ENCODE results near the gene FGF12. TPM values are rescaled to one million over a fixed set of nuclear protein-coding genes. Genes with fewer than 3 reads are reported as not detected.

Gene FGF12
- polyA plus RNA-seq, 1 of the 3 experiments (the other 2 are of a cell fraction), result 0.30 TPM

DNA sequence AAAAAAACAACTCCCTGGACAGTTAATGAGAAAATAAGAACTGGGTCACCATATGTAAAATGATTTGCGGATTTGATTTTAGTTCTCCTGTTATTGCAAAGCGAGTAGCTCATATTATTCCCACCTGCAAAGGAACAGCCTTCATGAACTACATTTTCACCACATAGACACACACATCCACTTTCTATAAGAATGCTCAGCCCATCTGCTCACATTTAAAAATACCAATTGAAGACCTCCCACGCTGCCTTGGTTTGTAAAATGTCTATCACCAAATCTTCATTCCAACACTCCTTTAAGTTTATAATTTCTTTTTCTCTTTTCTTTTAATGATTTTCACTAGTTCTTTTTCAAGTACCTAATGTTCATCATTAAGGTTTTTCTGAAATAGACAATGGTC is 148.6 kb downstream of the FGF12 start:
- TF ChIP-seq FOXJ3 (CRISPR knock-in tag; IDR thresholded peaks at IDR 0.05), result no peak
- TF ChIP-seq REST (IDR thresholded peaks at IDR 0.05; ENCODE audit: low read depth, low read length), result no peak
- no peak for TF ChIP-seq EP300 (IDR thresholded peaks at IDR 0.05; ENCODE audit: borderline replicate concordance in 1 of 2, low read depth in 1 of 2, low read length in 1 of 2)
- no peak for TF ChIP-seq TAF1 (IDR thresholded peaks at IDR 0.05; ENCODE audit: borderline replicate concordance, low read depth, low read length)
- no peak for TF ChIP-seq RAD21 (IDR thresholded peaks at IDR 0.05; ENCODE audit: low read length)
- TF ChIP-seq FOXM1 (IDR thresholded peaks at IDR 0.05; ENCODE audit: low read depth), result no peak
- TF ChIP-seq USF1 (IDR thresholded peaks at IDR 0.05; ENCODE audit: borderline replicate concordance, low read depth), result no peak
- TF ChIP-seq GABPA (IDR thresholded peaks at IDR 0.05; ENCODE audit: low read depth), result no peak
- TF ChIP-seq, protein P1, sequence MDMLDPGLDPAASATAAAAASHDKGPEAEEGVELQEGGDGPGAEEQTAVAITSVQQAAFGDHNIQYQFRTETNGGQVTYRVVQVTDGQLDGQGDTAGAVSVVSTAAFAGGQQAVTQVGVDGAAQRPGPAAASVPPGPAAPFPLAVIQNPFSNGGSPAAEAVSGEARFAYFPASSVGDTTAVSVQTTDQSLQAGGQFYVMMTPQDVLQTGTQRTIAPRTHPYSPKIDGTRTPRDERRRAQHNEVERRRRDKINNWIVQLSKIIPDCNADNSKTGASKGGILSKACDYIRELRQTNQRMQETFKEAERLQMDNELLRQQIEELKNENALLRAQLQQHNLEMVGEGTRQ (IDR thresholded peaks at IDR 0.05; ENCODE audit: borderline replicate concordance, low read depth, low read length), result no peak
- no peak for TF ChIP-seq NFIC (IDR thresholded peaks at IDR 0.05; ENCODE audit: borderline replicate concordance)
- TF ChIP-seq MXI1 (IDR thresholded peaks at IDR 0.05; ENCODE audit: low read depth, low read length), result no peak
- no peak for TF ChIP-seq TEAD4 (IDR thresholded peaks at IDR 0.05; ENCODE audit: borderline replicate concordance, insufficient read depth)
- TF ChIP-seq EZH2phosphoT487 (IDR thresholded peaks at IDR 0.05; ENCODE audit: borderline replicate concordance, low read depth), result no peak
- TF ChIP-seq, protein P2, sequence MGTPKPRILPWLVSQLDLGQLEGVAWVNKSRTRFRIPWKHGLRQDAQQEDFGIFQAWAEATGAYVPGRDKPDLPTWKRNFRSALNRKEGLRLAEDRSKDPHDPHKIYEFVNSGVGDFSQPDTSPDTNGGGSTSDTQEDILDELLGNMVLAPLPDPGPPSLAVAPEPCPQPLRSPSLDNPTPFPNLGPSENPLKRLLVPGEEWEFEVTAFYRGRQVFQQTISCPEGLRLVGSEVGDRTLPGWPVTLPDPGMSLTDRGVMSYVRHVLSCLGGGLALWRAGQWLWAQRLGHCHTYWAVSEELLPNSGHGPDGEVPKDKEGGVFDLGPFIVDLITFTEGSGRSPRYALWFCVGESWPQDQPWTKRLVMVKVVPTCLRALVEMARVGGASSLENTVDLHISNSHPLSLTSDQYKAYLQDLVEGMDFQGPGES (IDR thresholded peaks at IDR 0.05; ENCODE audit: low read depth, low read length), result no peak
- Histone ChIP-seq H3K9ac (no peak overlapping the region), H3K27ac (ENCODE audit: low read depth in 2 of 2, low read length in 1 of 2) (no peak overlapping the region), H3K36me3 (replicated peaks in 1 of 2; ENCODE audit: control insufficient read depth in 1 of 2, insufficient read depth in 2 of 2, low read length in 1 of 2) (no peaks in the 10 kb centered on the region), H3K9me2 (no peaks in the 10 kb centered on the region), H4K20me1 (ENCODE audit: insufficient read depth) (no peaks in the 10 kb centered on the region), H3F3A (replicated peaks; ENCODE audit: insufficient read depth) (no peaks in the 10 kb centered on the region), H3K4me1 (ENCODE audit: control insufficient read depth in 1 of 2, insufficient read depth in 2 of 2, low read depth in 1 of 2, low read length in 1 of 2) (no peaks in the 10 kb centered on the region), H3K4me2 (no peak overlapping the region), H3K27me3 (ENCODE audit: insufficient read depth) (no peaks in the 10 kb centered on the region), H3K9me3 (no peaks in the 10 kb centered on the region), H3K79me2 (ENCODE audit: insufficient read depth) (no peaks in the 10 kb centered on the region), H3K4me3 (ENCODE audit: low read depth in 2 of 2, low read length in 1 of 2) (no peak overlapping the region), H2AFZ (ENCODE audit: low read depth) (no peak overlapping the region)
- POLR2A ChIA-PET, result no interaction called here
- no peak for DNase-seq
- 10% methylated on average over 3 of the region's 3 CpGs for WGBS (ENCODE audit: low lambda C conversion rate)
- CTCF ChIA-PET, result no interaction called here
